Skeletal muscle satellite cell (primary cell): ENCODE measurements around the gene YAF2.
A peak's percentile ranks its signal among the peaks of the same experiment; 100 is the strongest.
"Not testable (repeated sequence)": the region's sequence is repeated elsewhere in the genome, so short reads cannot be mapped to it uniquely, and the experiment has no call there.

ENCODE experiments used
- H3K27me3 ChIP-seq: 2 replicates; pipeline ENCODE4 v1.7.0; 2013; ENCODE audit warnings: low read length; ENCODE audit not compliant: control insufficient read depth, insufficient read depth
- H3K36me3 ChIP-seq: 2 replicates; pipeline ENCODE4 v1.7.0; 2013; ENCODE audit warnings: mild to moderate bottlenecking, control low read depth, low read length; ENCODE audit not compliant: insufficient read depth
- H3K4me1 ChIP-seq: 2 replicates; pipeline ENCODE4 v1.7.0; 2013; ENCODE audit warnings: low read length; ENCODE audit not compliant: control insufficient read depth, insufficient read depth
- H3K4me2 ChIP-seq: 2 replicates; pipeline ENCODE4 v1.7.0; 2013; ENCODE audit warnings: mild to moderate bottlenecking, low read length
- H3K4me3 ChIP-seq: 2 replicates; pipeline ENCODE4 v1.7.0; 2013; ENCODE audit warnings: low read length
- H3K9ac ChIP-seq: 2 replicates; pipeline ENCODE4 v1.7.0; 2013; ENCODE audit warnings: mild to moderate bottlenecking, low read depth, low read length, moderate library complexity
- H3K9me3 ChIP-seq: replicated peaks from 2 replicates; pipeline ENCODE4 v1.7.0; 2013; ENCODE audit warnings: mild to moderate bottlenecking, control low read depth, low read length

YAF2 gene

GRCh38 chr12:42252645-42253044 lies 14.6 kb upstream of the YAF2 start:
- H3K27me3 ChIP-seq, H3K4me3 ChIP-seq, H3K4me1 ChIP-seq, H3K36me3 ChIP-seq, H3K4me2 ChIP-seq, H3K9me3 ChIP-seq, H3K9ac ChIP-seq: not testable (repeated sequence)

DNA sequence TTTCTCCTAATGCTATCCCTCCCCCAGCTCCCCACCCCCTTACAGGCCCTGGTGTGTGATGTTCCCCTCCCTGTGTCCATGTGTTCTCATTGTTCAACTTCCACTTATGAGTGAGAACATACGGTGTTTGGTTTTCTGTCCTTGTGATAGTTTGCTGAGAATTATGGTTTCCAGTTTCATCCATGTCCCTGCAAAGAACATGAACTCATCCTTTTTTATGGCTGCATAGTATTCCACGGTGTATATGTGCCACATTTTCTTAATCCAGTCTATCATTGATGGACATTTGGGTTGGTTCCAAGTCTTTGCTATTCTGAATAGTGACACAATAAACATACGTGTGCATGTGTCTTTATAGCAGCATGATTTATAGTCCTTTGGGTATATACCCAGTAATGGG lies 11.0 kb upstream of the YAF2 start:
- not testable (repeated sequence) for H3K9ac ChIP-seq, H3K4me3 ChIP-seq, H3K36me3 ChIP-seq, H3K4me2 ChIP-seq, H3K27me3 ChIP-seq, H3K4me1 ChIP-seq, H3K9me3 ChIP-seq

- H3K4me1 ChIP-seq: peaks cover 14% of the 10 kb centered on the region
- no peaks in the 10 kb centered on the region for H3K9me3 ChIP-seq
- no peak overlapping the region for H3K4me2 ChIP-seq
- H3K36me3 ChIP-seq: no peaks in the 10 kb centered on the region
- H3K27me3 ChIP-seq: no peaks in the 10 kb centered on the region
- no peak overlapping the region for H3K4me3 ChIP-seq
- no peak overlapping the region for H3K9ac ChIP-seq
Observed at GRCh38 chr12:42240131-42240750, 2.2 kb upstream of the YAF2 start.

DNA sequence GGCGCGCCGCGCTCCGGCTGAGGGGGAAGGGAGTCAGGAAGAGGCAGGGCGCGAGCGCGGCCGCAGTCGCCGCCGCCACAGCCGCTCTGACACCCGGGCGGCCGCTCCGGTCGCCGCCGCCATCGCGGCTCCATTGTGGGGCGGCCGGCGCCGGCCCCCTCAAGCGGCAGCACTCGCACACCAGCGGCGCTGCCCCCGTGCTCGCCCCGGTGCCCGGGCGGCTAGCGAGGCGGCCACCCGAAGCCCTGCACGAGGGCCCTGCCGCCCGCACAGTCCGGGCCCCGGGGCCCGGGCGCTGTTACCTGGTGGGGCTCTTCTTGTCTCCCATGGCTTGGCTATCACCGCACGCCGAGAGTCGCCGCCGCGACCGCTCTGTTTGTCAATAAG lies 202 bp downstream of the YAF2 start:
- Histone ChIP-seq H3K9ac (peak overlapping the region; percentile 94), H3K4me1 (peaks cover 20% of the 10 kb centered on the region), H3K4me3 (peak overlapping the region; percentile 83), H3K27me3 (no peaks in the 10 kb centered on the region), H3K36me3 (peaks cover 7% of the 10 kb centered on the region), H3K9me3 (no peaks in the 10 kb centered on the region), H3K4me2 (peak overlapping the region; percentile 70)

DNA sequence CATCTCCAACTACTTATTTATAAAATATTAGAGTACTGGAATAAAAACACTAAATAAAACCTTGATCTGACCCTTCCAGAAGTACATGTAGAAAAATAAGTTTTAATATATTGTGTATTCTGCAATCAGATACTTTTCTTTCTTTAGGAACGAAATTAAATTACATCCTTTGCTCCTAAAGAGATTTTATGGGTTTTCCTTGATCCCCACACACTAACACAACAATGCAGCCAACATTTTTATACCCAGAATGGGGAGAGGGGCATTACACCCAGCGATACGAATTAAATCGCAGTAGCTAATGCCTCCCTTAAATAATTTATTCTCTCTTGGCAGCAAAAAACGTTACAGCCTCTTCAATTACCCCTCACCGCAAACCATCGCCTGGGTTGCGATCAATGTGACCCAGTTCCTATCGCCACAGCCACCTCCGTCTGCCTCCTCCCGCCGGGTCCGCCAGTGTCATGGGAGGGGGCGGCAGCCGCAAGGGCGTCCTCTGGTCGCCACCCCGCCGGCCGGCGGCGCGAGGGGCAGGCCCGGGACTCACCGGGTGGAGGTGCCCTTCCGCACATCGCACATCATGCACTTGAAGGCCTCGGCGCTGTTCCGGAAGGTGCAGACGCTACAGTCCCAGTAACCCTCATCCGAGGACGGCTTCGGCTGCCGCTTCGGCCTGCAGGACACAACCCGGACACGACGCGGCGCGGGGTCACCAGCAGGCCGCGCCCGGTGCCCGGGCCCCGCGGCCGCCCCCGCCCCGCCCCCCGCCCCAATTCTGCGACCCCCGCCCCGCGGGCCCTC lies 796 bp downstream of the YAF2 start:
- Histone ChIP-seq H3K4me1 (peaks cover 20% of the 10 kb centered on the region), H3K27me3 (no peaks in the 10 kb centered on the region)

GRCh38 chr12:42236017-42236416 lies 2.0 kb downstream of the YAF2 start:
- H3K4me1 ChIP-seq: peaks cover 20% of the 10 kb centered on the region
- peak overlapping the region; percentile 82 for H3K9ac ChIP-seq
- no peaks in the 10 kb centered on the region for H3K9me3 ChIP-seq
- peak overlapping the region; percentile 84 for H3K4me2 ChIP-seq
- H3K27me3 ChIP-seq: no peaks in the 10 kb centered on the region
- H3K4me3 ChIP-seq: peak overlapping the region; percentile 83
- peaks cover 9% of the 10 kb centered on the region for H3K36me3 ChIP-seq

More for the DNA sequence above, 796 bp downstream of the YAF2 start:
- H3K9ac ChIP-seq: peak overlapping the region; percentile 94
- peaks cover 7% of the 10 kb centered on the region for H3K36me3 ChIP-seq
- peak overlapping the region; percentile 83 for H3K4me3 ChIP-seq
- H3K4me2 ChIP-seq: peak overlapping the region; percentile 84
- no peaks in the 10 kb centered on the region for H3K9me3 ChIP-seq

GRCh38 chr12:42235426-42235825 lies 2.6 kb downstream of the YAF2 start:
- Histone ChIP-seq H3K9ac (peak overlapping the region; percentile 82), H3K4me3 (peak overlapping the region; percentile 83), H3K27me3 (no peaks in the 10 kb centered on the region), H3K4me1 (peaks cover 20% of the 10 kb centered on the region), H3K4me2 (peak overlapping the region; percentile 84), H3K36me3 (peaks cover 9% of the 10 kb centered on the region), H3K9me3 (no peaks in the 10 kb centered on the region)

DNA sequence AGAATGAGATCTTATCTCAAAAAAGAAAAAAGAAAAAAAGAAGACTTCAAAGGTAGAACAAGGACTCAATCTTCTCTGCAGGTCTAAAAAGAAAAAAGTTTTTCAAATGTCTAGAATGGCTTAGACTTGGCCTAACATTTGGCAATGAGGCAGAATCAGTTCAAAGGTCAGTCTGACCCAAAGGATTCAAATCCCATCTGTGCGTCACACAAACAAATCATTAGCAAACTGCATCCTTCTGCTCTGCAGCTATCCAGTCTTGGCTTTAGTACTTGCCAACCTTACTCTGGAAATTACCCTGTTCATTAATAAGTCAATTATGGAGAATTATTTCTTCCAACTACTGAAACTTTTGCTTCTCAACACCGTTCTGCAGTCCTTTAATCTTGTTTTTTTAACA lies 3.1 kb downstream of the YAF2 start:
- Histone ChIP-seq H3K9me3 (no peaks in the 10 kb centered on the region), H3K27me3 (no peaks in the 10 kb centered on the region), H3K9ac (peak overlapping the region; percentile 82), H3K4me1 (peaks cover 20% of the 10 kb centered on the region), H3K4me3 (no peak overlapping the region), H3K4me2 (peak overlapping the region; percentile 84), H3K36me3 (peaks cover 9% of the 10 kb centered on the region)

DNA sequence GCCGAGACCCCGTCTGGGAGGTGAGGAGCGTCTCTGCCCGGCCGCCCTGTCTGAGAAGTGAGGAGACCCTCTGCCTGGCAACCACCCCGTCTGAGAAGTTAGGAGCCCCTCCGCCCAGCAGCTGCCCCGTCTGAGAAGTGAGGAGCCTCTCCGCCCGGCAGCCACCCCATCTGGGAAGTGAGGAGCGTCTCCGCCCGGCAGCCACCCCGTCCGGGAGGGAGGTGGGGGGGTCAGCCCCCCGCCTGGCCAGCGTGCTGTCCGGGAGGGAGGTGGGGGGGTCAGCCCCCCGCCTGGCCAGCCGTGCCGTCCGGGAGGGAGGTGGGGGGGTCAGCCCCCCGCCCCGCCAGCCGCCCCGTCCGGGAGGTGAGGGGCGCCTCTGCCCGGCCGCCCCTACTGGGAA lies 10.5 kb downstream of the YAF2 start:
- not testable (repeated sequence) for H3K4me2 ChIP-seq, H3K36me3 ChIP-seq, H3K9me3 ChIP-seq

GRCh38 chr12:42224501-42224900 lies 13.5 kb downstream of the YAF2 start:
- not testable (repeated sequence) for H3K9ac ChIP-seq, H3K4me3 ChIP-seq, H3K4me1 ChIP-seq, H3K27me3 ChIP-seq, H3K36me3 ChIP-seq, H3K9me3 ChIP-seq, H3K4me2 ChIP-seq

More for the DNA sequence above, 10.5 kb downstream of the YAF2 start:
- H3K9ac ChIP-seq, H3K4me1 ChIP-seq, H3K27me3 ChIP-seq, H3K4me3 ChIP-seq: not testable (repeated sequence)

- H3K36me3 ChIP-seq: no peaks in the 10 kb centered on the region
- no peaks in the 10 kb centered on the region for H3K9me3 ChIP-seq
- no peaks in the 10 kb centered on the region for H3K27me3 ChIP-seq
- H3K4me1 ChIP-seq: peaks cover 6% of the 10 kb centered on the region
- no peak overlapping the region for H3K9ac ChIP-seq
- H3K4me2 ChIP-seq: no peak overlapping the region
- H3K4me3 ChIP-seq: no peak overlapping the region
Observed at GRCh38 chr12:42222724-42223123, 15.3 kb downstream of the YAF2 start.

GRCh38 chr12:42221726-42222125 lies 16.3 kb downstream of the YAF2 start:
- Histone ChIP-seq H3K4me2 (no peak overlapping the region), H3K36me3 (no peaks in the 10 kb centered on the region), H3K9ac (no peak overlapping the region), H3K27me3 (no peaks in the 10 kb centered on the region), H3K9me3 (no peaks in the 10 kb centered on the region), H3K4me1 (peaks cover 10% of the 10 kb centered on the region), H3K4me3 (no peak overlapping the region)
